AG08396 (cell line): Measurements from ENCODE around the gene SASH1.
A peak's percentile ranks its signal among the peaks of the same experiment; 100 is the strongest.

ENCODE experiments used
- DNase-seq: peaks from one replicate; pipeline ENCODE4 v3.0.0; 2012; ENCODE audit warnings: low spot score, mixed read lengths

The SASH1 gene

DNA sequence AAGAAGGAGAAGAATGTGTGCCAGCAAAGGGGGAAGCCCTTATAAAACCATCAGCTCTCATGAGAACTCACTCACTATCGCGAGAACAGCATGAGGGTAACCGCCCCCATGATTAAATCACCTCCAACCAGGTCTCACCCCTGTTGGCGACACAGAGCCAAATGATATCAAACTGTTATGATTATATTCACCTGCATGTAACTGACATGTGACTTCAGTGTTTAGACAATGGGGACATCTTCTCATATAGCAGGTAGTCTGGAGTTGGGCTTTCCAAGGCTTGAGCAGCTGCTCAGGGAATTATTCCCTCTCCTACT lies 115.2 kb downstream of the SASH1 start:
- no peak for DNase-seq

DNA sequence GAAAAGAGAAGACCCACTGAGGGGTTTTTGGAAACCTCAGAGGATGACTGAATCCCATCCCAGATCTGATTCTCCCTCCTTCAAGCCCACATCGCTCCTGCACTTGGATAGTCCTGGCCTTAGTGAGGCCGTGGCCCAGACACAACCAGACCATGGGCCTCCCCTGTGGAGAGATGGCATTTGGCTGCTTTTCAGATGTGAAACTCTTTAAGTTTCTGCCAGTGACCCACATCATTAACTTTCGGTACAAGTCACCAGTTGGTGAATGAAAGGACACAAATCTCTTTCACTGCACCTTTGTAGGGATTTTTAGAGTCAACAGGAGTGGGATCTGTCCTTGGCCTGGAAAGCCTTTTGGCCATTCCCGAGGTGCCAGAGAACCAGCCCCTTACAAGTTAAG lies 116.6 kb downstream of the SASH1 start:
- no peak for DNase-seq

DNA sequence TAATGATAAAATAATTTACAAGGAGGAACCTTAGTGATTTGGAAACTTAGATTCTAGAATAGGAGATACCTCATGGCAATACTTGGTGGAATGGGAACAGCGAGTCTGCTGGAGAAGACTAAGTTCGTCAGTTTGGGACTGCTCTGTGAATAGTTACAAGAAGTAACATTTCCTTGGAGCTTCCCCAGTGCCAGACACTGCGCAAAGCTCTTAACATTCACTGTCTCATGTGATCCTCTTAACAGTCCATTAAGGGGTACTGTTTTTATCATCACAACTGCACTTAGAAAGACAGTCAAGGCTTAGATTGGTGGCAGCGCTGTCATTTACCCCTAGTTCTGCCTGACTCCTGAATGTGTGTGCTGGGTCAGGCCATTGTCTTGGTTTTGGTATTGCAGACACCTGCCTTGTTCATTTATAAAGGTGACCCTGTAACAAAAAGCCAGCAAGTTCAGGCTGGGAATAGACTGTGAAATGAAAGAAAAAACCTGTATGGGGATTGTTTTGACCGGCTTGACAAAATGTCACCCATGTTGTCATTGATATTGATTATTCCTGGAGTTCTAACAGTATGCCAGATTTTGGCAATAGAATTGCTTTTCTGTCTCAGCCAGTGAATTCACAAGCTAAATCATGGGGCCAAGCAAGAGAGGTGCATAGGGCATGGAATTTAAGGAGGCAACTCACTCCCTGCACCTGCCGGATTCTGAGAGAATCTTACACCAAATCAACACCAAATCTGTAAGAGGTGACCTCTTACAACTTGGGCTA lies 118.4 kb downstream of the SASH1 start:
- no peak for DNase-seq

DNA sequence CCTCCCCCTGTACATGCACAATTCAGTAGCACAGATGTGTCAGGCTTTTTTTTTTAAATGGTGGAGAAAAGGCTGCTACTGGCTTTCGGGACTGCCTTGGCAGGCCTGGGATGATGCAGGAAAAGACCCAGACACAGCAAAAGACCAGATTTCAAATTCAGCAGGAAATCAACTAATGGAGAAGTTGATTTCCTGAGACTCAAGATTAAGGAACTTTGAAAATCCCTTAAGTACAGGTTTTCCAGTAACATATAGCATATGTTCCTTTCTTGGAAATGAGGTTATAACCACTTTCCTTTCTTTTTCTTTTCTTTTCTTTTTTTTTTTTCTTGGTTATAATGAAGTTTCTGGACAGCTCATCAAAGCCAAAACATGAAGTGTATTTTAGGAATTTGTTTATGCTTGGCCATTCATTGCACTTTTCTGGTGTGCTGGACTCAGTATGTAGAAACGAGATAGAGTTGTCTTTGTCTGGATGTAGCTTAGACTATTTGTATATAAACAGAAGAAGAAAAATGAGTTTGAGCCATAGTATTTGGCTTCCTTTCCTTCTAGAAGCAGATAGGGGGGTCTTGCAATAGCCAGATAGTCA lies 119.4 kb downstream of the SASH1 start:
- DNase-seq, result peak; percentile 46

DNA sequence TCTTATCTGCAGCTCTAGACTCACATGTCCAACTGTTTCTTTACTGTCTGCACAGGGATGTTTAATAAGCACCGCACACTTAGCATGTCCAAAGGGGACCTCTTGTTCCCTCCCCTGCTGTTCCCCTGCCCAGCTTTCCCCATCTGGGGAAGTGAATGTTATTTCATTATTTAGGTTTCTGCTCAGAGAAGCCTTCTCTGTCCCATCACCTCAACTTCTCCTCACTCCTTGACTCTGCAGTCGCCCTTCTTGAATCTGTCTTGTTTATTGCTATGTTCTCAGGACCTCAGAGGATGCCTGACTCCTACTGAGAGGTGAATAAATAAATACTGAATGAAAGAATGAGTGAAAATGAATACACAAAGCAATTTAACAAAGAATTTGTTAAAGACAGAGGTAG lies 121.0 kb downstream of the SASH1 start:
- DNase-seq, result no peak

DNA sequence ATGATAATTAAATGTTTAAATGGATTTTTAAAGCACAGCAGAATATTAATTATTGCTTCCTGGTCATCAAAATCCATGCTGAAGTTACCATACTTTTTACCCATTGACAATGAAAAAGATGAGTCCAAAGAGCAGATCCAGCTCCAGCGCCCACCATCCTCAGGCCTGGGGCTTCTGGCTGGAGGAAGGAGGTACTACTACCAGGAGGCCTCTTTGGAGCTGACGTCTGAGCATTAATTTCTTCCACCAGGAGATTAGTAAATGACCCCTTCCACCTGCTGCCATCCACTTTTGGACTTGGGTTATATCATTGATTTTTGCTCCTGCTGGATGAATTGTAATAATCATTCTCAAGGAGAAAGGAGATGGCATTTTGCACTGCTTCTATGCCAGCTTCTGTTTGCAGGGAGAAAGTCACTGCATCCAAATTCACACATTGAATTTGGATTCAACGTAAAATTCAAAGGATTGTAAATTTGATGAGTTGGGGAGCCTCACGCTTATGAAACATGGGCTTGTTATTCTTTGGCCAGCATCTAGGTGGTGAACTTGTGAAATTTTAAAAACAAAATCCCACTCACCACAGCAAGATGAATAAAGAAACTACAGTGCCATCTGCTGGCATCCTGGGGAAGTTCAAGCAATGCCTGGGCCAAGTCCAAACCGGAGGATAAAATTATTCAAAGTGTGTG lies 121.8 kb downstream of the SASH1 start:
- peak; percentile 61 for DNase-seq

DNA sequence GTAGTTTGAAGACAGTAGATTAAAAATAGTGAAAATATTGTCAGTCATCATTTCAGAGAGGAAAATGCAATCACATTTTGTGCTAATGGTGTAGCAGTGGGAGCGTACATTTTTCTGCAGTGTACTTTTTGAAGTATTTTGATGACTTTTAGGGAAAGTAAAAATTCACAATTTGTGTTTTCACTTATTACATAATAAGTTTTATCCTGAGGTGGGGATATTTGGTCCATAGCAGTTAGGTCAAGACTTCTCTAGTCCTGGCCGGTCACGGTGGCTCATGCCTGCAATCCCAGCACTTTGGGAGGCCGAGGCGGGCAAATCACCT lies 122.3 kb downstream of the SASH1 start:
- no peak for DNase-seq

DNA sequence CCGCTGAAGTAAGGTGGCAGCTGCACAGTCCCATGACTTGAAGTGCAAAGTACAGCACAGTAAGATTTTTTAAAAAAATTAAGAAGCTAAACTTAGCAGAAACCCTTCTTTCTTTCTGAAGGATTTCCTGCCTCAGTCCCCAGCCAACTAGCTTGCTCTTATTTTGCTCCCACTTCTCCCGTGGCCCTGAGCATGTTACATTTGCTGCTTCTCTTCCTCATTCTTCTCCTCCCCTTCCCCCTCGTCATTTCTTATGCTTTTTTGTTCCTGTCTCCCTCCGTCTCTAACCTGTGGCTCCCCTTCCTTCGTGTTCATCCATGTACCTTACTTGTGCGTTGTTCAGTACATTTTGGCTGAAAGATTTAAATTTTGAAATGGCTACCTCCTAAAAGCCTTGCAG lies 123.0 kb downstream of the SASH1 start:
- DNase-seq, result no peak

DNA sequence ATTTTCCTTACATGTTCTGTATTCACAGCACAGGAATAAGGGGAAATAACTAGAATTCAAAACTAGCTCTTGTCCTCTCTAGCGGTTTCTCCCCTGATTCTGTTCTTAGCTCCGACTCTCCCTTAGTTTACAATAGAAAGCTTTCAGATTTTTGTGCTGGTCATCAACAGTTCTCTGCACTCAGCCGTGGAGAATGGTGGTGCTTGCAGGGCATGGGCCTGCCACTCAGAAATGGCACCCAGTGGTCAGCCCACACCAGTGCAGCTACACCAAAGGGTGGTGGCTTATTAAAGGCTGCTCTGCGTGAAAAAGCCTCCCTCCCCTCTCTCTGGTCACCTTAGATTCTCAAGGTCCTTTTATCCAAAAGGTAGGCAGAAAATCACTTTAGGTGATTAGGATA lies 123.5 kb downstream of the SASH1 start:
- no peak for DNase-seq

DNA sequence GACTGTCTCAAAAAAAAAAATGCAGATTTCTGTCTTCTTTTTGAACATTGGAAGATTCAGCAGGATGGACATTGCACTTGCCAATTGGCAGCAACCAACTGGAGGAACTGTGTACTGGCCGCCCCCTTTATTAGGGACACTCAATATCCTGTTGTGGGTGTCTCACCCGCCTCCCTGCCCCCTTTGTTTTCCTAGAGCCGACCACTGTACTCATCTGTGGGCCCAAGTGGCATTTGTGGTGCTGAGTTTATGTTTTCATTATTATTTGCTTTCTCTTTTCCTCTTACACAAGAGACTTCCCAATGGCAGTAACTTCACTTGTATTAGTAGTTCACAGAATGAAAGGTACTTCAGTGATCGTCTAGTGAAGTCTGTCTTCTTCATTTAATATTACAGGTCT lies 125.3 kb downstream of the SASH1 start:
- no peak for DNase-seq

DNA sequence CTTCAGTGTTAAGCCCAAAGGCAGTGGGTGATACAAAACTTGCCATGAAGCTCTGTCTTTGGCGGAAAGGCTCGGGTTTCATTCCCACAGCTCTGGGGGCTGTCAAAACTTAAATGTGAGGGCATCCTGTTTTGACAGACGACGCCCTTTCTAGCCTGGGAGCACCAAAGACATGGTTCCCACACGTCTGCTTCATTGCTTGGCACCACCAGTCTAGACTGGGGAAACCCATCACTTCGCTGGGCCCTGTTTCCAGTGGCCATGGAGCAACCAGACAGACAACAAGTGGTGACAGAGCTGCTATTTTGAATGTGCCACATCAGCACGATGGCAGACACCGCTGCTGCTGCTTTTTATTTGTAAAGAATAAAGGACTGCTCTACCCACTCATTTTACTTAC lies 127.5 kb downstream of the SASH1 start:
- DNase-seq, result no peak

DNA sequence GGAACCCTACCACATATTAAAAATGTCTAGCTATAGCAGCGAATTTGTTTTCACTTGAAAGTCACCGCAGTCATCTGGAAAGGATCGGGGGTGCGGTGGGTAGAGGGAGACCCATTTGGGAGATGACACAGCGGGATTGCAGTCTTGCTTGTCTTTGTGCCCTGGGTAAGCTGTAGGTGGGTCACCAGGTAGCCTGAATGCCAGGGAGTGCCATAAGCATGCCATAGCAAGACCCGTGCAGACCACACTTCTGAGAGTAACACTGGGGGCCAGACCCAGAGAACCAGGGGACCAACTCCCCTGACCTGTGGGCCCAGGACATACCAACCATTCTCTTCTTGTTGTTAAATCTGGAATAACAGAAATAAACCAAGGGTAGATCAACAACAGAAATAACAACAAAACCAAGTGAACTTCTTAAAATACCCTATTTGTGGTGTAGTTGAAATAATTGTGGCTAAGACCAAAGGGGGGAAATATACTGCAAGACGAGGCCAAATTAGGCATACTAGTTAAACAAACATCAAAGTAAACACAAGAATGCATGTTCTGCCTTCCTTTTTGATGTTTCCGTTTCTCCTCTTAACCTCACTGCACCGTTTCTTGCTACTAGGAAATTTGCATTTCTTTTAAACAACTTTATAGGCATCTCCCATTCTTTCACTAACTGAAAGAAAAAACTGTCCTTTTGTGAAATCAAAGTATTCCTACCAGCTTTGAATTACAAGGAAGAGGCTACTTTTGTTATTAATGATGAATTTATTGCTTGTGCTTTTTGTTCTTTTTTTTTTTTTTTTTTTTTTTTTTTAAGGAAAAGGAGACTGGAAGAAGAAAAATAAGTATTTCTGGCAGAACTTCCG lies 128.2 kb downstream of the SASH1 start:
- no peak for DNase-seq

DNA sequence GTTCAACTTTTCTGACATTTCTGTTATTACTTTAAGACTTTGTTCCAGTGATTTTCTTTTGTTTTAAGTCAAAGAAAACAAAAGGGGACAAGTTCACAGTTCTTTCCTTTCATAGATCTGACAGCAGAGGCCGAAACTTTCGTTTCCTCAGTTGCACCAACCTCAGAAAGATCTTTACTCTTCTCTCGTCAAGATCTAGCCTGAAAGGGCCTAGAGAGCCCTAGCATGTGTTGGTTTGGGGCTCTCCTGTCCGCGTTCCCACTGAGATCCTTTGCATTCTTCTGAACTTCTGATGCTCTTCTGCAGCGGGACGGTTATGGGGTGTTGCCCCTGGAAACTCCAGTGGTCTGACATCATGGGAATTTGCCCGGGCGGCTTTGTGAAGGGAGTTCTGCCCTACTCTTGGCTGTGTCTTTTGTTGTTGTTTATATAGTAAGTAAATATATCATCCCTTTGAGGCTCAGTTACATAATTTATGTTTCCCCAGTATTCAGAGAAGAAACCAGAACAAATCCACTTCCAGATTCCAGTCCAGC lies 129.1 kb downstream of the SASH1 start:
- DNase-seq, result peak; percentile 58

DNA sequence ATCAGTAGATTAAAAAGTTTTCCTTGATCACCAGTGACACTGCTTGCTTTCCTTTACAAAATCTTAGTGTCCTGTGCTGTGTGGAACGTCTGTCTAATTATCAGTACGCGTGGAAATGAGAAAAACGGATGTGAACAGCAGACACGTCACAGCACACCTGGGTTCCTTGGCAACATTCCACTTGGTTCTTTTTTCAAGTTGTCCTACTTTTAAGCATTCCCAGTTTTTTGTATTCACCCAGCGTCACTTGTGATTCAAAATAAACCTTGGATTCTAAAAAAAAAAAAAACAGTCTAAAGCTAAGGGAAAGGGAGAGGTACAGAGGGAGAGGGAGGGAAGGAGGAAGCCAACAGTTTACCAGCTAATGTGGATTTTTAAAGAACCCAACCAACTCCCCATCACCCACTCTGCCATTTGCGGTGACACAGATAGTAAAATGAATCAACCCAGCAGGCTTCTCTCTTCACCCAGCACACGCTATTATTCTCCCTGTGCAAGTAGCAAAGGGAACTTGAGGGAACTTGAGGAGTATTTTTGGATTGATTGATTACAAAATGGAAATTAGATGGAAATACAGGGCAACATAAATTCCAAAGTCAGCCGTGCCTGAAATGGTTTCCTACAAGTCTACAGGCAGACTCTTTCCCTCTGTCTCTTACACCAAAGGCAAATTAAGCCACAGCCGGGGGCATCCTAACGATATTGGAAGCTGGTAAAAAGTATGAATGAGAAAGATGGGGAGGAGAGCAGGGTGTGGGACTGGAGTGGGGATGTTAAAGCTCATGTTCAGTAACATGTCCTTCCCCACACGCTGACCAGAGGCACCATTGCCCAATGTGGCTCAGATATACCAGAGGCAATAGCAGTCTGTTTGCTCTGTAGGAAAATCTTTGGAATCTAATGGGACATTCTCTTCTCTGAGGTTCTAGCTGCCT lies 129.8 kb downstream of the SASH1 start:
- DNase-seq, result no peak

DNA sequence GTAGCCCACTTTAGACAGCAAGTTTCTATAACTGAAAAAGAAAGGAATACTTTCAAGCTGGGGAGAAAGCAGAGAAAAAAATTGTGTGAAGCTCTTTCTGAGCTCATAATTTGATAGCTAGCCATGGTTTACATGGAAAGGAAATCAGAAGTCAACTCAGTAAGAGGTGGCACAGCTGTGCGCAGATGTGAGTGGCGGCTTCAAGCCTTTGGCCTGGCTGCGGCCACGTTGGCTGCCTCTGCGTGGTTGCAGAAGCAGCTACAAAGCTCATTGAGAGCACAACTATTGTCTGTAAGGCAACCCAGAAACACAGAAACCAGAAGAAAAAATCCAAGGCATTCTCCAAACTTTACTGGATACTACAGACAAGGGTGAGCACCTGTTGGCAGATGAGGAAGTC lies 136.9 kb downstream of the SASH1 start:
- DNase-seq, result no peak

DNA sequence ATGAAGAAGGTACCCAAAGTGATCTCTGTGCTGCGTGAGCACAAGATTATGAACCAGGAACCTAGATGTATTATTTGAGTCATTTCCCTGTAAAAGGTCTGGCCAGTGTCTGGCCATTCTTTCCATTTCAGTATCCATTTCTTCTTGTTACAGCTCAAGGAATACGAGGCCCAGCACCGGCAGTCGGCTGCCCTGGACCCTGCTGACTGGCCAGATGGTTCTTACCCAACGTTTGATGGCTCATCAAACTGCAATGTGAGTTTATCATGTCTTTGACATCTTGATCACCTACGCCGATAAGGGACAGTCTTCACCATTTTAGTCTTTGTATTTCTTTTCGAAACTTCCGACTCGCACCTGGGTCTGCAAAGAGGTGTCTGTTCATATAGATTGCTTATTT lies 144.8 kb downstream of the SASH1 start:
- no peak for DNase-seq

DNA sequence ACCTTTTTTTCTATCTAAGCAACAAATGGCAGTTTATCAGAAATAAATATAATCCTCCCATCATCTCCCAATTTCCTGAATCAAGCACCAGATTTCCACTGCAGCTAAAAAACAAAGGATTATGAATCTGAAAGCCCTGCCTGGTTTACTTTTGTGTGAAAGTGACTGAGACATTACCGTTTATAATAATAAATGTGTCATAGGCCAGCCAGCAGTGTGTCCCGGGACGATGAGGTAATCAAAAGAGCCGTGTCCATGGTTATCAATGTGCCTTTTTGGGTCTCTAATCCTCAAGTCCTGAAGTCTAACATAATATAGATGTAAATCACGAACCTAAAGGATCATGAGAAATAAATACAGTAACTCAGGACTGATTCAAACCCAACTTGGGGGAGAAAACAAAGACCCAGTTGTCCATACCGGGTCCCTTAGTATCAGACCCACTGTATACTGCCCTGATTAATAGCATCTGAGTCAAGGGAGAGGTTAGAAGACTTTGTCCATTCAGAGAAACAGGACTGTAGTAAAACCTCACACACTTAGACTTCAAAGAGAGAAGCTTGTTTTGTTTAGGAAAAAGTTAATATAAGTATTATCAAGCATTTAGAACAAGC lies 149.1 kb downstream of the SASH1 start:
- no peak for DNase-seq

DNA sequence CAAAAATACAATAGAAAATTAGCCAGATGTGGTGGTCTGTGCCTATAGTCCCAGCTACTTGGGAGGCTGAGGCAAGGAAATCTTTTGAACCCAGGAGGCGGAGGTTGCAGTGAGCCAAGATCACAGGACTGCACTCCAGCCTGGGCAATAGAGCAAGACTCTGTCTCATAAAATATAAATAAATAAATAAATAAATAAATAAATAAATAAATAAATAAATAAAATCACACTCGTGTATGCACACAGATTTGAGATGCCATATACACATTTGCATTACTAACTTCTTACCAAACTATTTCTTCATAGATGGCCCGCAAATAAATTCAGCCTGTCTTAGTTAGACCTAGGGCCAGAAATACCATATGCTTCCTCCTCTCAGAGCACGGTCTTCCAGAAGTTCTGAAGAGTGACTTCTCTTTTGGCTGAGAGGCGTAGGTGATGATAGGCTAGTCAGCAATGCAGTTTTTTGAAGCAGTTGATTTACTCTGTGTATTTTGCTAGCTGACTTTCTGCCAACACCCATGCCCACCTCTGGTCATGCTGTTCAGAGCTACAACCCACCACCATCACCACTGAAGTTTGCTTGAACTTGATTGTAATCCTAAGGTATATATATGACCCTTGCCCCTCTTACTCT lies 150.1 kb downstream of the SASH1 start:
- no peak for DNase-seq

DNA sequence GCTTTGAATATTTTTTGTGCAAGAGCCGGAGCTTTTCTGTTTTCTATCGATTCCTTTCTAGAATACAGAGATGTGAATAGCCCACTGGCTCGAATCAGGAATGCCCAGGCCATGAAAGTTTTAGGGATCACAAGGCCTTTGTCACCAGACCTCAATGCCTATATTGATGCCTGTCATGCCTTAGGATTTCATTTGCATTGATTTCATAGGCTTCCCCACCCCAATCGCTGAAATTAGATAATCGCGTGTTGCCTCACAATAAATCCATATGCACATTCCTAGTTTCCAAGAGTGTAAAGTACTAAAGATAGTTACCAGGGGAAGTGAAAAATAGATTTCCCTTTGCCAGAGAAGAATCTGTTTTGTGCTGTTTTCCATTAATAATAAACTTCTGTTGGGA lies 150.8 kb downstream of the SASH1 start:
- DNase-seq, result no peak

DNA sequence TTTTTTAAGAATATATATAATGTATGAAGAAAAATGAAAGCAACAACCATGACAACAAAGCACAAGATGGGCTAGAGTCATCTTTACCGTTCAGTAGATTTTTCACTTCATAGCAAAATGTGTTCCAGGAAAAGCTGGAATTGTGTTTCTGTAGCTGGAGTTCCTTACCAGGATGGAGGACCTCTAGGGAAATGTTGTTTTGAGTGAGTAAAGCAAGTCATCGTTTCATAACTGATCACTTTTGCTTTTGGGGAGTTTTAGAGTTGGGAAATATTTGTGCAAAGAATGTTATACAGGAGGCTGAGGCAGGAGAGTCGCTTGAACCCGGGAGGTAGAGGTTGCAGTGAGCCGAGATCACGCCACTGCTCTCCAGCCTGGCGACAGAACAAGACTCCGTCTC lies 151.6 kb downstream of the SASH1 start:
- no peak for DNase-seq

DNA sequence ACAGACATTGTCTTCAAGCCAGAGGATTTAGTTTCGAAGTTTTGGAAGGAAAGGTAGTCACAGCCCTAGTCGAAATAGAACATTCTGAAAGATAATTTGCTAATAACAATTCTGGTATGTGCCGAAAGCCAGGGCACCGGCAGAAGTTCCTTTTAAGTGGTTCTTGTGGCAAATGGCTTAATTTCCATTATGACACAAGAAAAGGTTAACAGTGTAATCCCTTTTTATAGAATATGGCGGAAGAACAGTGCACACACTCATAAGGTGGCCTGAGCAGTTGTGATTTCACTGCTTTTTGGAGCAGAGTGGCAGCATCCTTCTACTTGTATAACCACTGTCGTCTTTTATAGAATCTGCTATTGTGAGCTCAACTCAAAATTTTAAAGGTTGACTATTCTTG lies 152.4 kb downstream of the SASH1 start:
- DNase-seq, result no peak
